Spleen (tissue), 11 donors: ENCODE measurements around the gene TMEM116. TPM values are rescaled to one million over a fixed set of nuclear protein-coding genes. Genes with fewer than 3 reads are reported as not detected.

Experiments used
- microRNA-seq, 3 donors: library from miRNA; unstranded; fragments of <30 nt; microRNA quantifications; one replicate each; pipeline versions ENCODE4 to v1.1.0, GENCODE V29; 2019 to 2020
- polyA plus RNA-seq, 3 donors: library from polyadenylated mRNA; stranded (reverse); fragments of 200-250 nt; gene quantifications; one replicate each; pipeline ENCODE4 v1.2.1, GENCODE V29; 2013
- small RNA-seq, 4 donors: library from RNA; depleted of rRNA; stranded (forward); fragments of <200 nt; gene quantifications; one replicate each; pipeline ENCODE3, GENCODE V24; 2016
- total RNA-seq, 7 donors: library from RNA; depleted of rRNA in 3 of 7; stranded (reverse); fragments of >200 nt in 3 of 7; fragmentation: NEBNext Ultra II Directional in 4 of 7; extraction: Animal tissue kit (Norgen Biotek cat#: 25700) in 4 of 7; gene quantifications; one replicate each; pipeline versions ENCODE4 v1.1.0 to v1.2.1, GENCODE V29; 2016 to 2021
- donor health status: healthy with polysubstance abuse.
- donor health status: DM: no; HTN: no; CAD: no; lungs with moderate emphysema.
- donor health status: DM: no; HTN: no; CAD: no.
- donor health status: Bipolar disorder and iron deficiency.
- donor health status: healthy.
- donor health status: DM: no; HTN: no; CAD: no.
- donor health status: DM: yes; HTN: yes; CAD: no.

Gene TMEM116
- total and polyA plus RNA-seq, 10 donors, result 5.4 to 15.2 (median 10.6) TPM

Small RNAs within 50 kb of the gene (microRNA-seq; reads per million reads assigned to microRNA genes)
- 0 to 0.36 (median 0) reads per million in 3 donors for gene MIR3657

Small RNAs within 50 kb of the gene (small RNA-seq; reads per million reads assigned to genes)
- gene AC004024.1 (0 reads per million in 4 donors), gene MIR3657 (0 reads per million in 4 donors)

Other genes starting within 250 kb of the TMEM116 start
- gene ALDH2, start 246.2 kb downstream of the TMEM116 start, total RNA-seq, result 10 to 100 TPM; 47.0 to 78.9 (median 53.5) TPM
- gene ALDH2, start 246.2 kb downstream of the TMEM116 start, polyA plus RNA-seq, result 10 to 100 TPM; 30.8 to 33.4 (median 32.7) TPM
- gene MAPKAPK5, start 170.9 kb downstream of the TMEM116 start, total RNA-seq, result 10 to 100 TPM; 35.1 to 56.4 (median 45.2) TPM
- gene MAPKAPK5, start 170.9 kb downstream of the TMEM116 start, polyA plus RNA-seq, result 10 to 100 TPM; 12.7 to 17.3 (median 14.2) TPM
- 100 to 1,000 TPM in 2 of 7 donors, 10 to 100 TPM in 5; 64.4 to 114 (median 82.7) TPM for gene ERP29, start 261 bp upstream of the TMEM116 start, total RNA-seq
- gene ERP29, start 261 bp upstream of the TMEM116 start, polyA plus RNA-seq, result 100 to 1,000 TPM; 142 to 196 (median 163) TPM
- 10 to 100 TPM; 25.6 to 40.3 (median 29.8) TPM for gene NAA25, start 95.6 kb upstream of the TMEM116 start, total RNA-seq
- gene NAA25, start 95.6 kb upstream of the TMEM116 start, polyA plus RNA-seq, result 1 to 10 TPM; 4.3 to 5.9 (median 5.3) TPM
- gene TRAFD1, start 112.4 kb upstream of the TMEM116 start, total RNA-seq, result 10 to 100 TPM; 47.3 to 63.4 (median 54.8) TPM
- gene TRAFD1, start 112.4 kb upstream of the TMEM116 start, polyA plus RNA-seq, result 10 to 100 TPM; 18.6 to 31.2 (median 19.2) TPM